Measurements from ENCODE around the gene ELFN2. TPM values are rescaled to one million over a fixed set of nuclear protein-coding genes. Genes with fewer than 3 reads are reported as not detected.

Gene ELFN2
- total and polyA plus RNA-seq, 4 donors = 0.62 to 6.8 (median 1.6) TPM

- 91 to 92% methylated on average over 3 of the region's 3 CpGs for WGBS, 2 donors
Measured at GRCh38 chr22:37432708-37433054, 5.4 kb upstream of the ELFN2 start.

GRCh38 chr22:37431801-37432707 is 4.8 kb upstream of the ELFN2 start:
- Histone ChIP-seq H3K4me1 (ENCODE audit: control insufficient read depth in 5 of 5, insufficient read depth in 5 of 5, low read length in 5 of 5) (peaks cover 0 to 14% (median 0%) of the 10 kb centered on the region in 5 donors), H3K27me3 (ENCODE audit: control insufficient read depth in 3 of 3, insufficient read depth in 3 of 3, low read length in 2 of 3) (peaks cover 0 to 21% (median 12%) of the 10 kb centered on the region in 3 donors), H3K9me3 (ENCODE audit: control insufficient read depth in 4 of 4, insufficient read depth in 3 of 4, low read length in 3 of 4) (peaks cover 0 to 8% (median 0%) of the 10 kb centered on the region in 4 donors), H3K4me3 (no peak overlapping the region), H3K36me3 (ENCODE audit: control insufficient read depth in 4 of 4, insufficient read depth in 4 of 4, low read length in 4 of 4) (no peaks in the 10 kb centered on the region), H3K9ac (ENCODE audit: insufficient read depth in 1 of 2, low read length in 2 of 2) (no peak overlapping the region), H3K27ac (ENCODE audit: low read depth in 1 of 2, low read length in 1 of 2) (no peak overlapping the region)
- ATAC-seq (ENCODE audit: insufficient read depth, low FRiP score) = no peak
- TF ChIP-seq, protein P1, sequence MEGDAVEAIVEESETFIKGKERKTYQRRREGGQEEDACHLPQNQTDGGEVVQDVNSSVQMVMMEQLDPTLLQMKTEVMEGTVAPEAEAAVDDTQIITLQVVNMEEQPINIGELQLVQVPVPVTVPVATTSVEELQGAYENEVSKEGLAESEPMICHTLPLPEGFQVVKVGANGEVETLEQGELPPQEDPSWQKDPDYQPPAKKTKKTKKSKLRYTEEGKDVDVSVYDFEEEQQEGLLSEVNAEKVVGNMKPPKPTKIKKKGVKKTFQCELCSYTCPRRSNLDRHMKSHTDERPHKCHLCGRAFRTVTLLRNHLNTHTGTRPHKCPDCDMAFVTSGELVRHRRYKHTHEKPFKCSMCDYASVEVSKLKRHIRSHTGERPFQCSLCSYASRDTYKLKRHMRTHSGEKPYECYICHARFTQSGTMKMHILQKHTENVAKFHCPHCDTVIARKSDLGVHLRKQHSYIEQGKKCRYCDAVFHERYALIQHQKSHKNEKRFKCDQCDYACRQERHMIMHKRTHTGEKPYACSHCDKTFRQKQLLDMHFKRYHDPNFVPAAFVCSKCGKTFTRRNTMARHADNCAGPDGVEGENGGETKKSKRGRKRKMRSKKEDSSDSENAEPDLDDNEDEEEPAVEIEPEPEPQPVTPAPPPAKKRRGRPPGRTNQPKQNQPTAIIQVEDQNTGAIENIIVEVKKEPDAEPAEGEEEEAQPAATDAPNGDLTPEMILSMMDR (IDR thresholded peaks at IDR 0.05; ENCODE audit: control extremely low read depth, extremely low read depth) = no peak
- WGBS, 2 donors = 62 to 74% methylated on average over 12 to 14 of the region's 14 CpGs
- DNase-seq = peak in 2 of 3 donors; percentile 38 to 44

More at GRCh38 chr22:37432708-37433054, 5.4 kb upstream of the ELFN2 start:
- no peak overlapping the region for H3K27ac ChIP-seq (ENCODE audit: low read depth in 1 of 2, low read length in 1 of 2)
- TF ChIP-seq, protein P1 (IDR thresholded peaks at IDR 0.05; ENCODE audit: control extremely low read depth, extremely low read depth) = no peak
- H3K27me3 ChIP-seq (ENCODE audit: control insufficient read depth in 3 of 3, insufficient read depth in 3 of 3, low read length in 2 of 3) = peaks cover 0 to 21% (median 12%) of the 10 kb centered on the region in 3 donors
- peaks cover 0 to 8% (median 0%) of the 10 kb centered on the region in 4 donors for H3K9me3 ChIP-seq (ENCODE audit: control insufficient read depth in 4 of 4, insufficient read depth in 3 of 4, low read length in 3 of 4)
- peaks cover 0 to 14% (median 0%) of the 10 kb centered on the region in 5 donors for H3K4me1 ChIP-seq (ENCODE audit: control insufficient read depth in 5 of 5, insufficient read depth in 5 of 5, low read length in 5 of 5)
- ATAC-seq (ENCODE audit: insufficient read depth, low FRiP score) (no peak), DNase-seq (no peak)
- H3K36me3 ChIP-seq (ENCODE audit: control insufficient read depth in 4 of 4, insufficient read depth in 4 of 4, low read length in 4 of 4) = no peaks in the 10 kb centered on the region
- no peak overlapping the region for H3K9ac ChIP-seq (ENCODE audit: insufficient read depth in 1 of 2, low read length in 2 of 2)
- H3K4me3 ChIP-seq = no peak overlapping the region

- no peak for ATAC-seq (ENCODE audit: insufficient read depth, low FRiP score)
Measured at GRCh38 chr22:37431366-37431765, 4.1 kb upstream of the ELFN2 start.

More at GRCh38 chr22:37431366-37431765, 4.1 kb upstream of the ELFN2 start:
- Histone ChIP-seq H3K9ac (ENCODE audit: insufficient read depth in 1 of 2, low read length in 2 of 2) (no peak overlapping the region), H3K27ac (ENCODE audit: low read depth in 1 of 2, low read length in 1 of 2) (no peak overlapping the region), H3K27me3 (ENCODE audit: control insufficient read depth in 3 of 3, insufficient read depth in 3 of 3, low read length in 2 of 3) (peaks cover 0 to 21% (median 18%) of the 10 kb centered on the region in 3 donors), H3K4me3 (no peak overlapping the region), H3K9me3 (ENCODE audit: control insufficient read depth in 4 of 4, insufficient read depth in 3 of 4, low read length in 3 of 4) (peaks cover 0 to 8% (median 0%) of the 10 kb centered on the region in 4 donors), H3K4me1 (ENCODE audit: control insufficient read depth in 5 of 5, insufficient read depth in 5 of 5, low read length in 5 of 5) (peaks cover 0 to 18% (median 4%) of the 10 kb centered on the region in 5 donors), H3K36me3 (ENCODE audit: control insufficient read depth in 4 of 4, insufficient read depth in 4 of 4, low read length in 4 of 4) (no peaks in the 10 kb centered on the region)
- 85 to 88% methylated on average over 9 of the region's 9 CpGs for WGBS, 2 donors
- DNase-seq = no peak
- TF ChIP-seq, protein P1 (IDR thresholded peaks at IDR 0.05; ENCODE audit: control extremely low read depth, extremely low read depth) = no peak
